Measurements from ENCODE around the gene ZNF219. TPM values are rescaled to one million over a fixed set of nuclear protein-coding genes. Genes with fewer than 3 reads are reported as not detected.

The ZNF219 gene
- total and polyA plus RNA-seq, 2 of the 13 experiments (the other 11 are each of a cell fraction or from before 2014, with no cell fraction given): 34.5 to 36.6 TPM

- TF ChIP-seq GATAD2A (CRISPR knock-in tag; IDR thresholded peaks at IDR 0.05): peak; percentile 83
- TF ChIP-seq ZSCAN30 (CRISPR knock-in tag; IDR thresholded peaks at IDR 0.05): no peak
- TF ChIP-seq ZBTB38 (CRISPR knock-in tag; IDR thresholded peaks at IDR 0.05): 0 out of 2 replicates have a peak, but pooled peaks have one; percentile 29
- TF ChIP-seq THAP8 (CRISPR knock-in tag; IDR thresholded peaks at IDR 0.05; ENCODE audit: borderline replicate concordance): no peak
- TF ChIP-seq TGIF2 (CRISPR knock-in tag; IDR thresholded peaks at IDR 0.05): no peak
- TF ChIP-seq, protein P1, sequence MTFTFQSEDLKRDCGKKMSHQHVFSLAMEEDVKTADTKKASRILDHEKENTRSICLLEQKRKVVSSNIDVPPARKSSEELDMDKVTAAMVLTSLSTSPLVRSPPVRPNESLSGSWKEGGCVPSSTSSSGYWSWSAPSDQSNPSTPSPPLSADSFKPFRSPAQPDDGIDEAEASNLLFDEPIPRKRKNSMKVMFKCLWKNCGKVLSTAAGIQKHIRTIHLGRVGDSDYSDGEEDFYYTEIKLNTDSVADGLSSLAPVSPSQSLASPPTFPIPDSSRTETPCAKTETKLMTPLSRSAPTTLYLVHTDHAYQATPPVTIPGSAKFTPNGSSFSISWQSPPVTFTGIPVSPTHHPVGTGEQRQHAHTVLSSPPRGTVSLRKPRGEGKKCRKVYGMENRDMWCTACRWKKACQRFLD (CRISPR knock-in tag; IDR thresholded peaks at IDR 0.05; ENCODE audit: borderline replicate concordance): peak; percentile 87; the same call in 1 of the 2 replicates
- no peak for TF ChIP-seq ZBTB4 (CRISPR knock-in tag; IDR thresholded peaks at IDR 0.05; ENCODE audit: borderline replicate concordance)
- no peak for TF ChIP-seq ZBTB7A (CRISPR knock-in tag; IDR thresholded peaks at IDR 0.05)
- peak; percentile 40; the same call in 1 of the 2 replicates for TF ChIP-seq ZNF30 (CRISPR knock-in tag; IDR thresholded peaks at IDR 0.05)
- no peak for TF ChIP-seq PREB (CRISPR knock-in tag; IDR thresholded peaks at IDR 0.05)
- TF ChIP-seq ZNF350 (CRISPR knock-in tag; IDR thresholded peaks at IDR 0.05; ENCODE audit: borderline replicate concordance, low read depth): peak; percentile 83; the same call in 1 of the 2 replicates
- peak; percentile 37 for TF ChIP-seq SOX5 (CRISPR knock-in tag; IDR thresholded peaks at IDR 0.05; ENCODE audit: borderline replicate concordance)
- TF ChIP-seq MEIS1 (CRISPR knock-in tag; IDR thresholded peaks at IDR 0.05; ENCODE audit: borderline replicate concordance): no peak
- no peak for TF ChIP-seq ZNF292 (CRISPR knock-in tag; IDR thresholded peaks at IDR 0.05; ENCODE audit: borderline replicate concordance, low read depth)
- peak; percentile 70; the same call in 1 of the 2 replicates for TF ChIP-seq HBP1 (CRISPR knock-in tag; IDR thresholded peaks at IDR 0.05; ENCODE audit: low read depth)
- TF ChIP-seq ZNF780A (CRISPR knock-in tag; IDR thresholded peaks at IDR 0.05): no peak
These were observed 8.2 kb upstream of the ZNF219 start (continued) for GRCh38 chr14:21106498-21107282.

Data from HepG2 (cell line).